HEK293 (cell line): ENCODE measurements around the gene CDCA4.

Experiments
- CTCF ChIA-PET: fragments of 350-600 bp; formaldehyde crosslinking; extraction: SDS; loops from one replicate; lab custom pipeline; 2021; ENCODE audit warnings: antibody characterized with exemption; lab: Yijun Ruan, JAX
- POLR2A ChIA-PET: fragments of 300-600 bp; formaldehyde crosslinking; extraction: SDS; loops from one replicate; lab custom pipeline; 2020; ENCODE audit warnings: antibody characterized with exemption, inconsistent platforms; lab: Yijun Ruan, JAX
- H3K27ac ChIP-seq: fragments of 200-500 bp; sonication (Bioruptor generic); 2 replicates; pipeline ENCODE4 v1.5.1; 2014; ENCODE audit warnings: low read depth, low read length, control low read depth, inconsistent platforms; ENCODE audit errors: extremely low read depth
- H3K36me3 ChIP-seq, 2 experiments: fragments of 200-500 bp in 1 of 2; sonication (Bioruptor generic) in 1 of 2; 1 replicate in 1 of 2; 2 replicates in 1 of 2; pipeline ENCODE4 v1.5.1; 2014 to 2017; ENCODE audit warnings: inconsistent platforms in 2 of 2, low read length in 2 of 2; ENCODE audit not compliant: control insufficient read depth in 2 of 2, insufficient read depth in 1 of 2
- H3K4me1 ChIP-seq: fragments of 200-500 bp; sonication (Bioruptor generic); 2 replicates; pipeline ENCODE4 v1.5.1; 2014; ENCODE audit warnings: mild to moderate bottlenecking, low read length, inconsistent platforms; ENCODE audit not compliant: control insufficient read depth, insufficient read depth
- H3K4me3 ChIP-seq: 2 replicates; pipeline ENCODE4 v1.5.1; 2011; ENCODE audit warnings: low read depth, mild to moderate bottlenecking, control low read depth, low read length, moderate library complexity
- H3K9me3 ChIP-seq: fragments of 200-500 bp; sonication (Bioruptor generic); 2 replicates; pipeline ENCODE4 v1.5.1; 2014; ENCODE audit warnings: low read depth, low read length, inconsistent platforms; ENCODE audit not compliant: control insufficient read depth, insufficient read depth
- BCL6B ChIP-seq: fragments of 450-650 bp; formaldehyde crosslinking; IDR thresholded peaks from 2 replicates; pipeline ENCODE4 v1.5.1; 2017; ENCODE audit warnings: missing biosample characterization, missing genetic modification characterization
- CTCF ChIP-seq: fragments of 450-650 bp; formaldehyde crosslinking; IDR thresholded peaks from 2 replicates; pipeline ENCODE4 v1.5.1; 2016; ENCODE audit warnings: missing biosample characterization, missing genetic modification characterization
- FEZF1 ChIP-seq: fragments of 450-650 bp; formaldehyde crosslinking; IDR thresholded peaks from 2 replicates; pipeline ENCODE4 v1.5.1; 2016; ENCODE audit warnings: missing biosample characterization, missing genetic modification characterization
- KLF1 ChIP-seq: fragments of 450-650 bp; formaldehyde crosslinking; IDR thresholded peaks from 2 replicates; pipeline ENCODE4 v1.5.1; 2016; ENCODE audit warnings: missing biosample characterization, missing genetic modification characterization
- ZBTB44 ChIP-seq: fragments of 450-650 bp; IDR thresholded peaks from 2 replicates; pipeline ENCODE4 v1.5.1; 2018; ENCODE audit warnings: missing biosample characterization, mild to moderate bottlenecking, missing genetic modification characterization
- ZFP41 ChIP-seq: fragments of 450-650 bp; formaldehyde crosslinking; IDR thresholded peaks from 2 replicates; pipeline ENCODE4 v1.5.1; 2016; ENCODE audit warnings: missing biosample characterization, missing genetic modification characterization, borderline replicate concordance
- ZNF114 ChIP-seq: fragments of 450-650 bp; formaldehyde crosslinking; IDR thresholded peaks from 2 replicates; pipeline ENCODE4 v1.5.0; 2017; ENCODE audit warnings: missing biosample characterization, missing genetic modification characterization
- ZNF391 ChIP-seq: fragments of 450-650 bp; formaldehyde crosslinking; IDR thresholded peaks from 2 replicates; pipeline ENCODE4 v1.5.1; 2016; ENCODE audit warnings: low read depth, missing biosample characterization, missing genetic modification characterization, borderline replicate concordance
- ZNF423 ChIP-seq: fragments of 450-650 bp; formaldehyde crosslinking; IDR thresholded peaks from 2 replicates; pipeline ENCODE4 v1.5.1; 2016; ENCODE audit warnings: missing biosample characterization, missing genetic modification characterization
- ZNF501 ChIP-seq: fragments of 450-650 bp; formaldehyde crosslinking; IDR thresholded peaks from 2 replicates; pipeline ENCODE4 v1.5.1; 2016; ENCODE audit warnings: missing biosample characterization, missing genetic modification characterization
- ZNF580 ChIP-seq: fragments of 450-650 bp; formaldehyde crosslinking; IDR thresholded peaks from 2 replicates; pipeline ENCODE4 v1.5.1; 2016; ENCODE audit warnings: missing biosample characterization, missing genetic modification characterization
- ZNF600 ChIP-seq: fragments of 450-650 bp; formaldehyde crosslinking; IDR thresholded peaks from 2 replicates; pipeline ENCODE4 v1.5.1; 2016; ENCODE audit warnings: missing biosample characterization, missing genetic modification characterization
- ZNF626 ChIP-seq: fragments of 450-650 bp; sonication (Bioruptor Pico); formaldehyde crosslinking; IDR thresholded peaks from 2 replicates; pipeline ENCODE4 v1.5.1; 2018; ENCODE audit warnings: missing biosample characterization, missing genetic modification characterization, inconsistent platforms
- TF ChIP-seq, protein P1 (sequence below): fragments of 450-650 bp; formaldehyde crosslinking; IDR thresholded peaks from 2 replicates; pipeline ENCODE4 v1.5.1; 2016; ENCODE audit warnings: missing biosample characterization, missing genetic modification characterization
- TF ChIP-seq, protein P2 (sequence below): fragments of 450-650 bp; formaldehyde crosslinking; IDR thresholded peaks from 2 replicates; pipeline ENCODE4 v1.5.1; 2016; ENCODE audit warnings: missing biosample characterization, missing genetic modification characterization, borderline replicate concordance
- TF ChIP-seq, protein P3 (sequence below): fragments of 450-650 bp; formaldehyde crosslinking; IDR thresholded peaks from 2 replicates; pipeline ENCODE4 v1.5.1; 2016; ENCODE audit warnings: missing biosample characterization, missing genetic modification characterization

CDCA4 gene

GRCh38 chr14:105013150-105013785, 7.6 kb downstream of the CDCA4 start:
- Histone ChIP-seq H3K4me3 (no peak overlapping the region), H3K4me1 (peaks cover 16% of the 10 kb centered on the region), H3K36me3 (peaks cover 21 to 66% of the 10 kb centered on the region in 2 experiments), H3K9me3 (no peaks in the 10 kb centered on the region), H3K27ac (no peak overlapping the region)
- TF ChIP-seq ZNF391 (tag by site-specific recombination) (no peak), ZNF580 (no peak), FEZF1 (tag by site-specific recombination) (no peak), CTCF (tag by site-specific recombination) (0 out of 2 replicates have a peak, but pooled peaks have one; percentile 13), ZNF501 (no peak), ZBTB44 (tag by site-specific recombination) (peak; percentile 35; the same call in 1 of the 2 replicates)
- TF ChIP-seq, protein P1, sequence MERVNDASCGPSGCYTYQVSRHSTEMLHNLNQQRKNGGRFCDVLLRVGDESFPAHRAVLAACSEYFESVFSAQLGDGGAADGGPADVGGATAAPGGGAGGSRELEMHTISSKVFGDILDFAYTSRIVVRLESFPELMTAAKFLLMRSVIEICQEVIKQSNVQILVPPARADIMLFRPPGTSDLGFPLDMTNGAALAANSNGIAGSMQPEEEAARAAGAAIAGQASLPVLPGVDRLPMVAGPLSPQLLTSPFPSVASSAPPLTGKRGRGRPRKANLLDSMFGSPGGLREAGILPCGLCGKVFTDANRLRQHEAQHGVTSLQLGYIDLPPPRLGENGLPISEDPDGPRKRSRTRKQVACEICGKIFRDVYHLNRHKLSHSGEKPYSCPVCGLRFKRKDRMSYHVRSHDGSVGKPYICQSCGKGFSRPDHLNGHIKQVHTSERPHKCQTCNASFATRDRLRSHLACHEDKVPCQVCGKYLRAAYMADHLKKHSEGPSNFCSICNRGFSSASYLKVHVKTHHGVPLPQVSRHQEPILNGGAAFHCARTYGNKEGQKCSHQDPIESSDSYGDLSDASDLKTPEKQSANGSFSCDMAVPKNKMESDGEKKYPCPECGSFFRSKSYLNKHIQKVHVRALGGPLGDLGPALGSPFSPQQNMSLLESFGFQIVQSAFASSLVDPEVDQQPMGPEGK: no peak
- POLR2A ChIA-PET: interaction anchor here (0.6 kb wide), 2 partner anchors 37 to 73 kb away, joined by 5 read pairs; no protein-coding TSS in a partner anchor
- CTCF ChIA-PET: interaction anchor here (0.6 to 5.7 kb wide), 4 partner anchors 9 to 32 kb away, joined by 3 to 32 read pairs (median 5); no protein-coding TSS in a partner anchor

- Histone ChIP-seq H3K4me3 (no peak overlapping the region), H3K9me3 (no peaks in the 10 kb centered on the region), H3K27ac (peak overlapping the region; percentile 9; the same call in 1 of the 2 replicates), H3K36me3 (peaks cover 18 to 71% of the 10 kb centered on the region in 2 experiments), H3K4me1 (peaks cover 12% of the 10 kb centered on the region)
- ChIA-PET CTCF (interaction anchor here (0.6 to 5.7 kb wide), 4 partner anchors 10 to 33 kb away, joined by 3 to 32 read pairs (median 5); no protein-coding TSS in a partner anchor), POLR2A (interaction anchor here (0.6 kb wide), 2 partner anchors 36 to 73 kb away, joined by 5 read pairs; no protein-coding TSS in a partner anchor)
- TF ChIP-seq KLF1 (tag by site-specific recombination): peak; percentile 23; the same call in 1 of the 2 replicates
- TF ChIP-seq ZNF114 (tag by site-specific recombination): no peak
- TF ChIP-seq ZFP41 (tag by site-specific recombination): no peak
- TF ChIP-seq, protein P2, sequence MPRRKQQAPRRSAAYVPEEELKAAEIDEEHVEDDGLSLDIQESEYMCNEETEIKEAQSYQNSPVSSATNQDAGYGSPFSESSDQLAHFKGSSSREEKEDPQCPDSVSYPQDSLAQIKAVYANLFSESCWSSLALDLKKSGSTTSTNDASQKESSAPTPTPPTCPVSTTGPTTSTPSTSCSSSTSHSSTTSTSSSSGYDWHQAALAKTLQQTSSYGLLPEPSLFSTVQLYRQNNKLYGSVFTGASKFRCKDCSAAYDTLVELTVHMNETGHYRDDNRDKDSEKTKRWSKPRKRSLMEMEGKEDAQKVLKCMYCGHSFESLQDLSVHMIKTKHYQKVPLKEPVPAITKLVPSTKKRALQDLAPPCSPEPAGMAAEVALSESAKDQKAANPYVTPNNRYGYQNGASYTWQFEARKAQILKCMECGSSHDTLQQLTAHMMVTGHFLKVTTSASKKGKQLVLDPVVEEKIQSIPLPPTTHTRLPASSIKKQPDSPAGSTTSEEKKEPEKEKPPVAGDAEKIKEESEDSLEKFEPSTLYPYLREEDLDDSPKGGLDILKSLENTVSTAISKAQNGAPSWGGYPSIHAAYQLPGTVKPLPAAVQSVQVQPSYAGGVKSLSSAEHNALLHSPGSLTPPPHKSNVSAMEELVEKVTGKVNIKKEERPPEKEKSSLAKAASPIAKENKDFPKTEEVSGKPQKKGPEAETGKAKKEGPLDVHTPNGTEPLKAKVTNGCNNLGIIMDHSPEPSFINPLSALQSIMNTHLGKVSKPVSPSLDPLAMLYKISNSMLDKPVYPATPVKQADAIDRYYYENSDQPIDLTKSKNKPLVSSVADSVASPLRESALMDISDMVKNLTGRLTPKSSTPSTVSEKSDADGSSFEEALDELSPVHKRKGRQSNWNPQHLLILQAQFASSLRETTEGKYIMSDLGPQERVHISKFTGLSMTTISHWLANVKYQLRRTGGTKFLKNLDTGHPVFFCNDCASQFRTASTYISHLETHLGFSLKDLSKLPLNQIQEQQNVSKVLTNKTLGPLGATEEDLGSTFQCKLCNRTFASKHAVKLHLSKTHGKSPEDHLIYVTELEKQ (tag by site-specific recombination): no peak
- no peak for TF ChIP-seq ZNF626 (tag by site-specific recombination)
- TF ChIP-seq BCL6B (tag by site-specific recombination): no peak
- no peak for TF ChIP-seq ZNF423
- TF ChIP-seq, protein P3, sequence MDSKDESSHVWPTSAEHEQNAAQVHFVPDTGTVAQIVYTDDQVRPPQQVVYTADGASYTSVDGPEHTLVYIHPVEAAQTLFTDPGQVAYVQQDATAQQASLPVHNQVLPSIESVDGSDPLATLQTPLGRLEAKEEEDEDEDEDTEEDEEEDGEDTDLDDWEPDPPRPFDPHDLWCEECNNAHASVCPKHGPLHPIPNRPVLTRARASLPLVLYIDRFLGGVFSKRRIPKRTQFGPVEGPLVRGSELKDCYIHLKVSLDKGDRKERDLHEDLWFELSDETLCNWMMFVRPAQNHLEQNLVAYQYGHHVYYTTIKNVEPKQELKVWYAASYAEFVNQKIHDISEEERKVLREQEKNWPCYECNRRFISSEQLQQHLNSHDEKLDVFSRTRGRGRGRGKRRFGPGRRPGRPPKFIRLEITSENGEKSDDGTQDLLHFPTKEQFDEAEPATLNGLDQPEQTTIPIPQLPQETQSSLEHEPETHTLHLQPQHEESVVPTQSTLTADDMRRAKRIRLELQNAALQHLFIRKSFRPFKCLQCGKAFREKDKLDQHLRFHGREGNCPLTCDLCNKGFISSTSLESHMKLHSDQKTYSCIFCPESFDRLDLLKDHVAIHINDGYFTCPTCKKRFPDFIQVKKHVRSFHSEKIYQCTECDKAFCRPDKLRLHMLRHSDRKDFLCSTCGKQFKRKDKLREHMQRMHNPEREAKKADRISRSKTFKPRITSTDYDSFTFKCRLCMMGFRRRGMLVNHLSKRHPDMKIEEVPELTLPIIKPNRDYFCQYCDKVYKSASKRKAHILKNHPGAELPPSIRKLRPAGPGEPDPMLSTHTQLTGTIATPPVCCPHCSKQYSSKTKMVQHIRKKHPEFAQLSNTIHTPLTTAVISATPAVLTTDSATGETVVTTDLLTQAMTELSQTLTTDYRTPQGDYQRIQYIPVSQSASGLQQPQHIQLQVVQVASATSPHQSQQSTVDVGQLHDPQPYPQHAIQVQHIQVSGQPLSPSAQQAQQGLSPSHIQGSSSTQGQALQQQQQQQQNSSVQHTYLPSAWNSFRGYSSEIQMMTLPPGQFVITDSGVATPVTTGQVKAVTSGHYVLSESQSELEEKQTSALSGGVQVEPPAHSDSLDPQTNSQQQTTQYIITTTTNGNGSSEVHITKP: peak; percentile 85
- peak; percentile 45 for TF ChIP-seq ZNF600 (tag by site-specific recombination)
These were observed 8.5 kb downstream of the CDCA4 start for GRCh38 chr14:105012171-105012985.
